ENCODE measurements around the gene TAF11L14.

Gene TAF11L14

GRCh38 chr5:17670353-17670752 is 36.1 kb downstream of the TAF11L14 start:
- DNase-seq (ENCODE audit: insufficient read length, low spot score) (no peak), FAIRE-seq (no peak)
- TF ChIP-seq CTCF (IDR thresholded peaks at IDR 0.05; ENCODE audit: insufficient read depth, missing control alignments): no peak

DNA sequence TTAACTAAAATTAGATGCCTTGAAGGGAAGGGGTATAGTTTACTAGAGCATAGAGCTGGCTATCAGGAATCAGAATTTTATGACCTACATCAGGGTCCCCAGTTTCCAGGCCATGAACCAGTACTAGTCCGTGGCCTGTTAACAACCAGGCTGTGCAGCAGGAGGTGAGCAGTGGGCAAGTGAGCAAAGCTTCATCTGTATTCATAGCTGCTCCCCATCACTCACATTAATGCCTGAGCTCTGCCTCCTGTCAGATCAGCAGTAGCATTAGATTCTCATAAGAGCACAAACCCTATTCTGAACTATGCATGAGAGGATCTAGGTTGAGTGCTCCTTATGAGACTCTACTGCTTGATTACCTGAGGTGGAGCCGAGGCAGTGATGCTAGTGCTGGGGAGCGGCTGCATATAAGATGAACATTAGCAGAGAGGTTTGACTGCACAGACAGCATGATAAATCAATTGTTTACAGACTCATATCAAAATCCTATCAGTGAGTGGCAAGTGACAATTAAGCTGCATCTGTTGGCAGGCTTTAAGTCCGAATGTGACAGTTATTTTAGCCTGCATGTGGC is 44.6 kb downstream of the TAF11L14 start:
- FAIRE-seq: no peak
- TF ChIP-seq CTCF (IDR thresholded peaks at IDR 0.05; ENCODE audit: insufficient read depth, missing control alignments): no peak
- no peak for DNase-seq (ENCODE audit: insufficient read length, low spot score)

DNA sequence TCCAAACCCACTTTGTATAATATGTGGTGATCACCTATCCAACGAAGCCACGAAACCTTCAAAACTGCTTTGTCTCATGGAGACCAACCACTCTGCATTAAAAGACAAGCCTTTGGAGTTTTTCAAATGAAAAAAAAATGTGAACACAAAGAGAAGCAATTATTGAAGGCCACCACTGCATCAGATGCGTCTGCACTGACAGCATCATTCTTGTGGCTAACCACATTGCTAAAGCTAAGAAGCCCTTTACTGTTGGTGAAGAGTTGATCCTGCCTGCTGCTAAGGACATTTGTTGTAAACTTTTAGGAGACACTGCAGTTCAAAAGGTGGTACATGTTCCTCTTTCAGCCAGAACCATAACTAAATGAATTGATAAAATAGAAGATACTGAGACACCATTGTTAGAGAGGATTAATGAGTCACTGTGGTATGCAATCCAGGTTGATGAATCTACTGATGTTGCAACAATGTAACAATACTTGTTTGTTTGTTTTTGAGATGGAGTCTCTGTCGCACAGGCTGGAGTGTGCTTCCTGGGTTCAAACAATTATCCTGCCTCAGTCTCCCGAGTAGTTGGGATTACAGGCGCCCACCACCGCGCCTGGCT is 45.4 kb downstream of the TAF11L14 start:
- no peak for FAIRE-seq
- DNase-seq (ENCODE audit: insufficient read length, low spot score): no peak

DNA sequence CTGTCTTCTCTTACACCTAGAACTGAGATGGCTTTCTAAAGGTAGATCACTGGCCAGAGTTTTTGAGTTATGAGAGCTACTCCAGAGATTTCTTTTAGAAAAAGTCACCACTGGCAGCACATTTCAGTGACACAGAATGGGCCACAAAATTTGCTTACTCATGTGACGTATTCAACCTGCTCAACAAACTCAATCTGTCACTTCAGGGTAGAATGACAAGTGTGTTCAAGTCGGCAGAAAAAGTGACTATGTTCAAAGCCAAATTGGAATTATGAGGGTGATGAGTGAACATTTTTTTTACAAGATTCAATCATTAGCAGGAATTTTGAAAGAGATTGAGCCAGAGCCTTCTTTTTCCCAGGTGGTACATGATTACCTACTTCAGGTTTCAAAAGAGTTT is 46.5 kb downstream of the TAF11L14 start:
- FAIRE-seq: no peak
- DNase-seq (ENCODE audit: insufficient read length, low spot score): no peak
- TF ChIP-seq CTCF (IDR thresholded peaks at IDR 0.05; ENCODE audit: insufficient read depth, missing control alignments): no peak

More for the DNA sequence above, 45.4 kb downstream of the TAF11L14 start:
- no peak for TF ChIP-seq CTCF (IDR thresholded peaks at IDR 0.05; ENCODE audit: insufficient read depth, missing control alignments)

All from D721Med (cell line).